ENCODE results near the gene TAMM41.
A peak's percentile ranks its signal among the peaks of the same experiment; 100 is the strongest.
"Not testable (repeated sequence)": the region's sequence is repeated elsewhere in the genome, so short reads cannot be mapped to it uniquely, and the experiment has no call there.

TAMM41 gene, protein sequence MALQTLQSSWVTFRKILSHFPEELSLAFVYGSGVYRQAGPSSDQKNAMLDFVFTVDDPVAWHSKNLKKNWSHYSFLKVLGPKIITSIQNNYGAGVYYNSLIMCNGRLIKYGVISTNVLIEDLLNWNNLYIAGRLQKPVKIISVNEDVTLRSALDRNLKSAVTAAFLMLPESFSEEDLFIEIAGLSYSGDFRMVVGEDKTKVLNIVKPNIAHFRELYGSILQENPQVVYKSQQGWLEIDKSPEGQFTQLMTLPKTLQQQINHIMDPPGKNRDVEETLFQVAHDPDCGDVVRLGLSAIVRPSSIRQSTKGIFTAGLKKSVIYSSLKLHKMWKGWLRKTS

DNA sequence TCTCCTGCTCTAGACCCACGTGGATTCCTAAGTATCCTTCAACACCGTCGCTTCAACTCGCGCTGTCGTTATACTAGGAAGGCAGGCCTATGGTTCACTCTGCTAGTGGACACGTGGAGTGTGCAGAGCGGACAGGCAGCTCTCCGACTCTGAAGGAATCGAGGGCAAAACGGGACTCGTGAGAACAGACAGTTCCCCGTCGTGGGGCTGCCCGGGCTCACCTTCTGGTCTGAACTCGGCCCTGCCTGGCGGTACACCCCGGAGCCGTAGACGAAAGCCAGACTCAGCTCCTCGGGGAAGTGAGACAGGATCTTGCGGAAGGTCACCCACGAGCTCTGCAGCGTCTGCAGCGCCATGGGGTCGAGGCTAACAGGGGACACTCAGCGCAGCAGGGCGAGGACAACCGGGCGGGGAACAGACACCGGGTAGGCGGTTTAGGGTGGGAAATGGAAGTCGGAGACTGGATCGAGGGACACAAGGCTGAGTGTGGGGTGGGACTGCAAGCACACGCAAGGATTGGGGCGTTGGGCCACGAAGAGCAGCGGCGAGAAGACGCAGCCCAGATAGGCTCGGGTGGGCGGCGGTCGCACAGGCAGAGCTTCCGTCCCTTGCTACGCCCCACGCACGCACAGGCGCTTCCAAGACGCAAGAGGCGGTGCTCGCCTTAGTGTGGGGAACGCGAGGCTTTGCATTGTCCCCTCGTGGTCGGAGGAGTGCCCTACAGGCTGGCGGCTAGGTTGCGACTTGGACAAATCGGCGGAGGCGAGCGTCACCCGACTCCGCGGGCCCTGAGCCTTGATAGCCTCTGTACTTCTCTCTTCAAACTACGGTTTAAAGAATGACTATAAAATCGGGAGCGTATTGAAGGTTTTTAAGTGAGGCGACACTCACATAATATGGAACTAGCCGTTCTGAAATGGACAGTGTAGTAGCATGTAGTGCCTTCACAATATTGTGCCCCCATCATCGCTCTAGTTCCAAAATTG lies at the start of gene TAMM41:
Gene TAMM41 (minus strand): TSS at position 605 of the 986 bp plus-strand sequence. CDS start 249 bp downstream, at position 356.
- TF ChIP-seq, protein P1, sequence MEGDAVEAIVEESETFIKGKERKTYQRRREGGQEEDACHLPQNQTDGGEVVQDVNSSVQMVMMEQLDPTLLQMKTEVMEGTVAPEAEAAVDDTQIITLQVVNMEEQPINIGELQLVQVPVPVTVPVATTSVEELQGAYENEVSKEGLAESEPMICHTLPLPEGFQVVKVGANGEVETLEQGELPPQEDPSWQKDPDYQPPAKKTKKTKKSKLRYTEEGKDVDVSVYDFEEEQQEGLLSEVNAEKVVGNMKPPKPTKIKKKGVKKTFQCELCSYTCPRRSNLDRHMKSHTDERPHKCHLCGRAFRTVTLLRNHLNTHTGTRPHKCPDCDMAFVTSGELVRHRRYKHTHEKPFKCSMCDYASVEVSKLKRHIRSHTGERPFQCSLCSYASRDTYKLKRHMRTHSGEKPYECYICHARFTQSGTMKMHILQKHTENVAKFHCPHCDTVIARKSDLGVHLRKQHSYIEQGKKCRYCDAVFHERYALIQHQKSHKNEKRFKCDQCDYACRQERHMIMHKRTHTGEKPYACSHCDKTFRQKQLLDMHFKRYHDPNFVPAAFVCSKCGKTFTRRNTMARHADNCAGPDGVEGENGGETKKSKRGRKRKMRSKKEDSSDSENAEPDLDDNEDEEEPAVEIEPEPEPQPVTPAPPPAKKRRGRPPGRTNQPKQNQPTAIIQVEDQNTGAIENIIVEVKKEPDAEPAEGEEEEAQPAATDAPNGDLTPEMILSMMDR (conservative IDR thresholded peaks at IDR 0.05; ENCODE audit: low read depth, low read length), result peak; percentile 76
- peak within 1 kb of the TSS; percentile 85 for H3K4me3 ChIP-seq (ENCODE audit: low read depth, low read length)
- DNase-seq (ENCODE audit: low read depth), result peak; percentile 90

DNA sequence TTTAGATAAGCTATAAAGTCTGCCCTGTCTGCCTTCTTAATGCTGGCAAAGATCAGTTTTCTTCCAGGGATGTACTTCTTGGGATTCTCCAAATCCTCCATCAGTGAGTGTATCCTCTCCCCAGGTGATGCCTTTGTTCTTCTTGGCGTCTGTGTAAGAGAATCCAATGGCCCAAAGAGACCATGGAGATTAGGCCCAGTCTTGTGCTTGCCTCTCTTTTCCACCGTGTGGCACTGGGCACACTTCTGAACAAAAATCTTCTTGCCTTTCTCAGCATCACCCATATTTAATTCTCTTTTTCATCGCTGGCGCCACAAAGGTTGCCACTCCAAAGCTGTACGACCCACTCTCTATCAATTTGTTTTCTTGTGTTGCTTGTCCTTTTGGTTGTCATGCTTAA lies 32.2 kb upstream of the TAMM41 start:
- no peak for DNase-seq (ENCODE audit: low read depth)
- no peak overlapping the region for H3K4me3 ChIP-seq (ENCODE audit: low read depth, low read length)
- TF ChIP-seq, protein P1 (conservative IDR thresholded peaks at IDR 0.05; ENCODE audit: low read depth, low read length), result peak; percentile 4

DNA sequence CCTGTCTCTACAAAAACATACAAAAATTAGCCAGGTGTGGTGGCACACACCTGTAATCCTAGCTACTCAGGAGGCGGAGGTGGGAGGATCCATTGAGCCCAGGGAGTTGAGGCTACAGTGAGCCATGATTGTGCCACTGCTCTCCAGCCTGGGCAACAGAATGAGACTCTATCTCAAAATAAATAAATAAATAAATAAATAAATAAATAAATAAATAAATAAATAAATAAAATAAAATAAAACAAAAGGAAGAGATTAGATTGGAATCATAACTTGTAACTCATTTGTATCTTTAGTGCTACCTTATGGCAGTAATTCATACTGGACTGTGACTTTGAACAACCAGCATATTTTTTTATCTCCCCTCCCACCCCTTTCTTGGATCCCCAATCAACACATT lies 28.0 kb upstream of the TAMM41 start:
- DNase-seq (ENCODE audit: low read depth); H3K4me3 ChIP-seq (ENCODE audit: low read depth, low read length): not testable (repeated sequence)

DNA sequence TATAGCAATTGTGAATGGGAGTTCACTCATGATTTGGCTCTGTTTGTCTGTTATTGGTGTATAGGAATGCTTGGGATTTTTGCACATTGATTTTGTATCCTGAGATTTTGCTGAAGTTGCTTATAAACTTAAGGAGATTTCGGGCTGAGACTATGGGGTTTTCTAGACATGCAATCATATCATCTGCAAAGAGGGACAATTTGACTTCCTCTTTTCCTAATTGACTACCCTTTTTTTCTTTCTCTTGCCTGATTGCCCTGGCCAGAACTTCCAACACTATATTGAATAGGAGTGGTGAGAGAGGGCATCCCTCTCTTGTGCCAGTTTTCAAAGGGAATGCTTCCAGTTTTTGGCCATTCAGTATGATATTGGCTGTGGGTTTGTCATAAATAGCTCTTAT lies 17.1 kb upstream of the TAMM41 start:
- H3K4me3 ChIP-seq (ENCODE audit: low read depth, low read length); DNase-seq (ENCODE audit: low read depth): not testable (repeated sequence)

DNA sequence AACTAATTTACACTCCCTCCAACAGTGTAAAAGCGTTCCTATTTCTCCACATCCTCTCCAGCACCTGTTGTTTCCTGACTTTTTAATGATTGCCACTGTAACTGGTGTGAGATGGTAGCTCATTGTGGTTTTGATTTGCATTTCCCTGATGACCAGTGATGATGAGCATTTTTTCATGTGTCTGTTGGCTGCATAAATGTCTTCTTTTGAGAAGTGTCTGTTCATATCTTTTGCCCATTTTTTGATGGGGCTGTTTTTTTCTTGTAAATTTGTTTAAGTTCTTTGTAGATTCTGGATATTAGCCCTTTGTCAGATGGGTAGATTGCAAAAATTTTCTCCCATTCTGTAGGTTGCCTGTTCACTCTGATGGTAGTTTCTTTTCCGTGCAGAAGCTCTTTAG lies 15.9 kb upstream of the TAMM41 start:
- H3K4me3 ChIP-seq (ENCODE audit: low read depth, low read length); DNase-seq (ENCODE audit: low read depth): not testable (repeated sequence)

DNA sequence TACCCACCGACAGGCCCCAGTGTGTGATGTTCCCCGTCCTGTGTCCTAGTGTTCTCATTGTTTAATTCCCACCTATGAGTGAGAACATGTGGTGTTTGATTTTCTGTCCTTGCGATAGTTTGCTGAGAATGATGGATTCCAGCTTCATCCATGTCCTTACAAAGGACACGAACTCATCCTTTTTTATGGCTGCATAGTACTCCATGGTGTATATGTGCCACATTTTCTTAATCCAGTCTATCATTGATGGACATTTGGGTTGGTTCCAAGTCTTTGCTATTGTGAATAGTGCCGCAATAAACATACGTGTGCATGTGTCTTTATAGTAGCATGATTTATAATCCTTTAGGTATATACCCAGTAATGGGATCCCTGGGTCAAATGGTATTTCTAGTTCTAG lies 15.5 kb upstream of the TAMM41 start:
- not testable (repeated sequence) for DNase-seq (ENCODE audit: low read depth)

DNA sequence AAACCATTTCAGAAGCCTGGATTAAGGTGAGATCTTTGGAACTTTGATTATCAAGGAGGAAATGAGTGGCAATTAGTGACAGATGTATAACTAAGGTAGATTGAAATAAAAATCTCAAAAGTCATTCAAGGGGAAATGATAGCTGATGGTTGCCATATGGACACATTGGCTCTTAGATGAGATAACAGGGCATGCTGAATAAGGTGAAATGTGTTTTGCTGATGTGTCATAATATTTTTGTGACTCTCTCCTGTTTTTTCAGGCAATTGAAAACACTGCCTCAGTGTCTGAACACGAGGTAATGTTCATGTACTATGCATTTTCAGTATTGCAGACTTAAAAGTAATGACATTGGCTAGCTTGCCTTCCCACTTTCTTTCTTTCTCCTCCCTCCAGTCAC lies 13.5 kb upstream of the TAMM41 start:
- H3K4me3 ChIP-seq (ENCODE audit: low read depth, low read length), result not testable (repeated sequence)

More for the DNA sequence above, 15.5 kb upstream of the TAMM41 start:
- not testable (repeated sequence) for H3K4me3 ChIP-seq (ENCODE audit: low read depth, low read length)

DNA sequence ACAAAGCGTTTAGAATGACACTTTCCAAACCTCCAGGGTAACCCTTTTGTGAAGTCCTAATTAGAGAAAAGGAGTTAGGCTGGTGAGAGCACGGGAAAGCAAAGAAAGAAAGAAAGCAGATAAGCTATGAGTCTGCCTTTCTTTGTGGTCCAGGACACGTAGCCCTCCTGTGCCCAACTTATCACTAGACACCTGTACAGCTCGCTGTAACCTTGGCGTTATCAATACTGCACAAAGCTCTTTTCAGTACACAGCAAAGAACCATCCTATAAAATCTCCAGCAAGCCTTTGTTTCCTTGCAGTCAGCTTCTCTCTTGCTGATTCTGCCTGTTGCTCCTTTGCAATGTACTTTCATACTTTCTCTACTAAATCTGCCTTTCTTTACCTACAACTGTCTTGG lies 6.8 kb upstream of the TAMM41 start:
- no peak overlapping the region for H3K4me3 ChIP-seq (ENCODE audit: low read depth, low read length)
- DNase-seq (ENCODE audit: low read depth), result no peak
- TF ChIP-seq, protein P1 (conservative IDR thresholded peaks at IDR 0.05; ENCODE audit: low read depth, low read length), result no peak

More for the DNA sequence above, 13.5 kb upstream of the TAMM41 start:
- DNase-seq (ENCODE audit: low read depth), result not testable (repeated sequence)

DNA sequence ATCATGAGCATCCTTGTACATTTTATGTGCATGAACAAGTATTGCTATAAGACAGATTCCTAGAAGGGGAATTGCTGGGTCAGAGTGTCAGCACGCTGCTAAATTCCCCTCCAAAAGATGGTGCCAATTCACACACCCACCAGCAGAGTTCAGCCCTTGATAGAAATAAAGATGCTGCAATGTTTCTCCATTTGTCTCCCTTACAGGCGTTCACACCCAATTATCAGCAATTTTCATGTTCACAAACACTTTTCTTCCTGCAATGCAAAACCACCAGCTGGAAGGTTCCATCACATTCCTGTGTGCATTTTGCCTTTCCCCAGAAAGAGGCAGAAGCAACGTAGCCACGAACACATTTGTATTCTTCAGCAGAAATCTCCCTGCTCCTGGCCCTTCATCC lies 3.3 kb upstream of the TAMM41 start:
- TF ChIP-seq, protein P1 (conservative IDR thresholded peaks at IDR 0.05; ENCODE audit: low read depth, low read length), result no peak
- no peak for DNase-seq (ENCODE audit: low read depth)
- no peak overlapping the region for H3K4me3 ChIP-seq (ENCODE audit: low read depth, low read length)

Measured in choroid plexus epithelial cell (primary cell).